ENCODE results near the gene CD300LG.

Gene CD300LG

GRCh38 chr17:43901861-43902589 is 55.0 kb downstream of the CD300LG start:
- DNase-seq (ENCODE audit: extremely low spot score) = no peak
- ChIA-PET POLR2A (no interaction called here), CTCF (interaction anchor here (0.5 to 1.0 kb wide), 3 partner anchors 8 to 24 kb away, joined by 5 read pairs; no protein-coding TSS in a partner anchor)
- TF ChIP-seq SP1 (IDR thresholded peaks at IDR 0.05) = no peak
- no peak for TF ChIP-seq FOXM1 (IDR thresholded peaks at IDR 0.05; ENCODE audit: borderline replicate concordance)
- TF ChIP-seq PKNOX1 (IDR thresholded peaks at IDR 0.05) = no peak
- TF ChIP-seq CTBP1 (IDR thresholded peaks at IDR 0.05; ENCODE audit: borderline replicate concordance) = no peak
- no peak for TF ChIP-seq FOXA1 (IDR thresholded peaks at IDR 0.05)
- no peak for TF ChIP-seq FOXK2 (IDR thresholded peaks at IDR 0.05)
- no peak for TF ChIP-seq BHLHE40 (IDR thresholded peaks at IDR 0.05; ENCODE audit: borderline replicate concordance)
- TF ChIP-seq NFRKB (IDR thresholded peaks at IDR 0.05) = no peak
- TF ChIP-seq ZNF384 (IDR thresholded peaks at IDR 0.05) = no peak
- TF ChIP-seq ARNT (IDR thresholded peaks at IDR 0.05) = no peak
- no peak for TF ChIP-seq HDGF (IDR thresholded peaks at IDR 0.05; ENCODE audit: borderline replicate concordance)
- no peak for TF ChIP-seq L3MBTL2 (conservative IDR thresholded peaks at IDR 0.05)
- TF ChIP-seq LEF1 (IDR thresholded peaks at IDR 0.05; ENCODE audit: borderline replicate concordance) = no peak
- TF ChIP-seq TARDBP (IDR thresholded peaks at IDR 0.05) = no peak
- no peak for TF ChIP-seq ELF4 (IDR thresholded peaks at IDR 0.05)

GRCh38 chr17:43905400-43905984 is 58.5 kb downstream of the CD300LG start:
- DNase-seq (ENCODE audit: extremely low spot score) = no peak
- CTCF ChIA-PET = interaction anchor here (1.7 kb wide), 1 partner anchor 39 kb away, joined by 3 read pairs; no protein-coding TSS in a partner anchor
- POLR2A ChIA-PET = no interaction called here
- TF ChIP-seq ARNT (IDR thresholded peaks at IDR 0.05) = no peak
- no peak for TF ChIP-seq HDGF (IDR thresholded peaks at IDR 0.05; ENCODE audit: borderline replicate concordance)
- TF ChIP-seq FOXM1 (IDR thresholded peaks at IDR 0.05; ENCODE audit: borderline replicate concordance) = no peak
- TF ChIP-seq LEF1 (IDR thresholded peaks at IDR 0.05; ENCODE audit: borderline replicate concordance) = no peak
- TF ChIP-seq SP1 (IDR thresholded peaks at IDR 0.05) = no peak
- TF ChIP-seq BHLHE40 (IDR thresholded peaks at IDR 0.05; ENCODE audit: borderline replicate concordance) = no peak
- no peak for TF ChIP-seq ZNF384 (IDR thresholded peaks at IDR 0.05)
- TF ChIP-seq ELF4 (IDR thresholded peaks at IDR 0.05) = no peak
- TF ChIP-seq SUZ12 (IDR thresholded peaks at IDR 0.05) = no peak
- no peak for TF ChIP-seq TARDBP (IDR thresholded peaks at IDR 0.05)
- no peak for TF ChIP-seq PKNOX1 (IDR thresholded peaks at IDR 0.05)
- no peak for TF ChIP-seq FOXK2 (IDR thresholded peaks at IDR 0.05)

GRCh38 chr17:43905985-43906852 is 59.2 kb downstream of the CD300LG start:
- POLR2A ChIA-PET = no interaction called here
- DNase-seq (ENCODE audit: extremely low spot score) = peak; percentile 69
- no peak for TF ChIP-seq PKNOX1 (IDR thresholded peaks at IDR 0.05)
- TF ChIP-seq SP1 (IDR thresholded peaks at IDR 0.05) = no peak
- TF ChIP-seq FOXM1 (IDR thresholded peaks at IDR 0.05; ENCODE audit: borderline replicate concordance) = peak; percentile 91
- peak; percentile 51; the same call in 1 of the 2 replicates for TF ChIP-seq CTBP1 (IDR thresholded peaks at IDR 0.05; ENCODE audit: borderline replicate concordance)
- CTCF ChIA-PET = interaction anchor here (1.2 to 1.7 kb wide), 3 partner anchors 35 to 88 kb away, joined by 3 read pairs; no protein-coding TSS in a partner anchor

- CTCF ChIA-PET = interaction anchor here (1.2 to 2.5 kb wide), 3 partner anchors 34 to 87 kb away, joined by 3 to 13 read pairs (median 3); no protein-coding TSS in a partner anchor
- POLR2A ChIA-PET = no interaction called here
Measured at GRCh38 chr17:43906951-43907424, 60.0 kb downstream of the CD300LG start.

GRCh38 chr17:43907425-43907981 is 60.5 kb downstream of the CD300LG start, which contains the start of gene MPP2:
MPP2 (minus strand) TSS chr17:43907536; CDS start chr17:43904460, 3,076 bp downstream.
- CTCF ChIA-PET = interaction anchor here (0.7 to 2.5 kb wide), 4 partner anchors 33 to 1377 kb away, joined by 3 to 13 read pairs (median 3); no protein-coding TSS in a partner anchor
- POLR2A ChIA-PET = interaction anchor here (1.8 kb wide), 1 partner anchor 31 kb away, joined by 8 read pairs; no protein-coding TSS in a partner anchor
- no peak for TF ChIP-seq BHLHE40 (IDR thresholded peaks at IDR 0.05; ENCODE audit: borderline replicate concordance)
- TF ChIP-seq SP1 (IDR thresholded peaks at IDR 0.05) = no peak
- no peak for TF ChIP-seq FOXA1 (IDR thresholded peaks at IDR 0.05)
- no peak for TF ChIP-seq ELF4 (IDR thresholded peaks at IDR 0.05)
- TF ChIP-seq PKNOX1 (IDR thresholded peaks at IDR 0.05) = peak; percentile 86
- TF ChIP-seq HDGF (IDR thresholded peaks at IDR 0.05; ENCODE audit: borderline replicate concordance) = no peak
- TF ChIP-seq FOXM1 (IDR thresholded peaks at IDR 0.05; ENCODE audit: borderline replicate concordance) = peak; percentile 86; the same call in 1 of the 2 replicates
- TF ChIP-seq LEF1 (IDR thresholded peaks at IDR 0.05; ENCODE audit: borderline replicate concordance) = no peak
- TF ChIP-seq TARDBP (IDR thresholded peaks at IDR 0.05) = no peak
- TF ChIP-seq L3MBTL2 (conservative IDR thresholded peaks at IDR 0.05) = peak; percentile 90
- peak; percentile 83 for DNase-seq (ENCODE audit: extremely low spot score)

More at GRCh38 chr17:43906951-43907424, 60.0 kb downstream of the CD300LG start:
- no peak for DNase-seq (ENCODE audit: extremely low spot score)
- TF ChIP-seq ARNT (IDR thresholded peaks at IDR 0.05) (no peak), CTBP1 (IDR thresholded peaks at IDR 0.05; ENCODE audit: borderline replicate concordance) (no peak), FOXM1 (IDR thresholded peaks at IDR 0.05; ENCODE audit: borderline replicate concordance) (no peak), BHLHE40 (IDR thresholded peaks at IDR 0.05; ENCODE audit: borderline replicate concordance) (no peak), ELF4 (IDR thresholded peaks at IDR 0.05) (no peak), FOXA1 (IDR thresholded peaks at IDR 0.05) (no peak)

Measured in HEK293T (cell line).